Activated CD4-positive, alpha-beta T cell treated with anti-CD3 and anti-CD28 coated beads, Interleukin-2, amount 50 U/mL, for 1 hour (primary cell): ENCODE measurements around the gene ACP6.

ENCODE experiments used
- DNase-seq: peaks from one replicate; pipeline ENCODE4 v3.0.0-alpha.2; 2020

The ACP6 gene

GRCh38 chr1:147648933-147649332 is 21.4 kb downstream of the ACP6 start:
- DNase-seq = no peak

DNA sequence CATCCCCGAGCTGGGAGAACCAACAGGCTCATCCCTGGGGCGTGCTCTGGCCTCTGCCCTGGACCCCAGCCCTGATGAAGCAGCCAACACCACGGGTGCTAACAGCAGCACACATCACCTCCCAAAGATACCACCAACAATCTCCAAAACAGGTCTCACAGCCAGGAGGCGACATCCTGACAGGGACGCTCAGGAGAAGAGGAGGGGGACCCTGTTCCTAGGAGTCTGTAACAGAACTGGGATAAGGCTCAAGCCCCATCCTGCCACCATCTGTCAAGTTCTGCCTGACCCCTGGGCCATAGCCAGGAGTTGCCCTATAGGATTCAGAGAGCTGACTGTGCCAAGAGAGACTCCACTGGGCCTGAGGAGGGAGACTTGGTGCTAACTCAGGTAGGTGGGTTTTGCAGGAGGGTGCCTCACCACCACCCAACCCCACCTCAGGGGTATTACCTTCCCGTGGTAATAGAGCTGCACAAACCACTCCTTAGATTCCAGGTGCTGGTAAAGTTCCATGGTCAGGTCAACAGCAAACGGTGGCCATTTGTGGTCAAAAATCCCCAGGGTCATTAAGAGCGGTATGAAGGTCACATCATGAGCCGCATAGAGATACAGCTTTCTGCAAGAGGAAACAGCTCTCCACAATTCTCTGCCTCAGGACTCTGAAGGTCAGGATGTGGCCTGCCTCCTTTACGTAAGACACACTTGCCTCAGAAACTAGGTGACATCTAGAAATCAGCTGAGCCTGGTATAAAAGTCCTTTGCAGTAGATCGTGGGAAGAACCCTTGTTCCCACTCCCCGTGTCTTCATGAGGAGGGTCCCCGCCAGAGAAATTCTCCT is 22.3 kb downstream of the ACP6 start:
- no peak for DNase-seq

GRCh38 chr1:147643974-147644373 is 26.4 kb downstream of the ACP6 start:
- DNase-seq = no peak

- DNase-seq = peak; percentile 45
Measured at GRCh38 chr1:147641695-147642592, 28.4 kb downstream of the ACP6 start.

DNA sequence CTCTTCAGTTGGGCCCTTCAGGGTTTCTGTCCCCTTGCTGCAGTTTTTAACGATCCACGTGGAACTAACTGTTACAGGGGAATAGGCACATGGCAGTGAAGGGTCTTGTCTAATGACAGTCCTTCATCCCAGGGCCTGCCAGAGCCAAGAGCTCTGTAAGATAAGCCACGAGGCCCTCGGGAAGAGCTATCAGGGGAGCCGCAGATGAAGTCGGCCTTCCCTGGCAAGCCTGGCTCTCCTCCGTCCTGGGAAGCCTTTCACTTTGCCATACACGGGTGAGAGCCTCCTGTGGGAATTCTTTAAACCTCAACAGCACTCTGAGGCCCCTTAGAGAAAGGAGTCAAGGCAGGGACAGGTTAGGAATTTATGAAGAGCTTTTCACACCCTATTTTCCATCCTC is 29.0 kb downstream of the ACP6 start:
- no peak for DNase-seq

DNA sequence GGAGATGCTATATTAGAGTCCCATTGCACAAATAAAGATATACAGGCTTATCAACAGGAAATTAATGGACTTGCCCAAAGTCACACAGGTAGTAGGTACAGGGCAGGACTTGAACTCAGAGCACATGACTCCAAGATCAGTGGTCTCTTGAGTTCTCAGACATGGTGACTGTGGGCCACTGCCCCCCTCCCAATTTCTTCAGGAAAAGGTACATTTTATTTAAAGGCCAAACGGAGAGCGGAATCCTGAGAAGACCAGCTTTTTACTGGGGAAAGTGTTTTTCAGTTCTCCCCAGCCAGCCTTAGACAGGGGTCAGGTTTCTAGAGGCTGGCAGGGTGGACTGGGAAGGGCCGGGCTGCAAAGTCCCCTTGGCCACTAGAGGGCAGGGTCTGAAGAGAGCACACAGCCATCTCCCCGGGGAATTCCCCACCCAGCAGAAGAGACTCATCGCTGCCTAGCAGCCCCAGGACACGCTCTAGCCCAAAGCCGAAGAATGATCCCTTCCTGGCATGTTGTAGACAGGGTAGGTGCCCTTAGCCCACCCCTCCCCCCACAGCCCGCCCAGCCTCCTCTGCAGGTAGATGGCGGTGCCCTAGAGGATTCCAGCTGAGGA is 29.7 kb downstream of the ACP6 start:
- peak; percentile 72 for DNase-seq

- DNase-seq = no peak
Measured at GRCh38 chr1:147636314-147636713, 34.0 kb downstream of the ACP6 start.

GRCh38 chr1:147635342-147635741 is 35.0 kb downstream of the ACP6 start:
- DNase-seq = no peak

- DNase-seq = no peak
Measured at GRCh38 chr1:147634645-147635044, 35.7 kb downstream of the ACP6 start.

DNA sequence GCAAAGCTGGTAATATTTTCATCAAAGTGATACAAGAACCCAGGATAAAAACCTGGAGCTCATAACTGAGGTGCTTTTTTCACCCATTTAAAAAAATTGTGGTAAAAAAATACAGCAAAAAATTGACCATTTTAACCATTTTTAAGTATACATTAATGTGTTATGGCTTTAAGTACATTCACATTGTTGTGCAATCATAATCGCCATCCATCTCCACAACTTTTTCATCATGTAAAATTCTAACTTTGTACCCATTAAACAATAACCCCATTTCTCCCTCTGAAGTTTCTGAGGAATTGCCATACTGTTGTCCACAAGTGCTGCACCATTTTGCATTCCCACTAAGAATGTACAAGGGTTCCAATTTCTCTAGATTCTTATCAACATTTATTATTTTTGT is 36.6 kb downstream of the ACP6 start:
- DNase-seq = no peak

GRCh38 chr1:147631839-147632238 is 38.5 kb downstream of the ACP6 start:
- no peak for DNase-seq

- DNase-seq = no peak
Measured at GRCh38 chr1:147630447-147630846, 39.9 kb downstream of the ACP6 start.

DNA sequence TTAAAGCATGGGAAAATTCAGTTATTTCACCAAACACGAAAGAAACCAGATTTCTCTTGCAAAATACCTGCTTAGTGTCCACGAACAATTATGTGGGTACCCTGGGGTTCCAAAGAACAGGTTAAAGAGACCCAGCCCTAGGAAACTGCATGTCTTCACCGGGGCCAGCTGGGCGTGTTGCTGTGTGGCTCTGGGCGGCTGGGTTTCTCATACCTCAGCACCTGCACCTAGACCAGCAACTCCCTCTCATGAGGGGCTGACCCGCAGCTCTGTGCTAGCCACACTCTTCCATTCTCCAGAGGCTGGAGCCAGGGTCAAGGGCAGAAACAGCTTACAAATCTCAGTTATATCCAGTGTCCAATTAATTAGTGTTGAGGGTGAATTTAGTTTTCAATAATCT is 40.3 kb downstream of the ACP6 start:
- no peak for DNase-seq

DNA sequence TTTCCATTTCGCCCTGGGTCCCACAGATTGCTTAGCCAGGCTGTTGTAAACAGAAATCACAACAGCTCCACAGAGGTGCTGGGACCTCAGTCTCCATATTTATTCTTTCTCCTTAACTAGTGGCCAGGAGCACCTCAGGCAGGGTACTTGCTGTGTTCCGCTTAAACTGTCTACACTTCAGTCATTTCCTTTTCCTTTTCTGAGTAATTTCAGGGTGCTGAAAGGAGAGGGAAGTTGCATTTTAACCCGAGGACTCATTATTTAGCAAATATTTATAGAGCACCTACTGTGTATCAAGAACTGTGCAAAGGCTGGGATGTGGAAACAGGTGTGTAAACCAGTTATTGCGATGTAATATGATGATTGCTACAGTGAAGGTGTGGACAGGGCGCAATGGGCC is 41.9 kb downstream of the ACP6 start:
- DNase-seq = no peak

- DNase-seq = peak; percentile 50
Measured at GRCh38 chr1:147627435-147628110, 42.8 kb downstream of the ACP6 start.

DNA sequence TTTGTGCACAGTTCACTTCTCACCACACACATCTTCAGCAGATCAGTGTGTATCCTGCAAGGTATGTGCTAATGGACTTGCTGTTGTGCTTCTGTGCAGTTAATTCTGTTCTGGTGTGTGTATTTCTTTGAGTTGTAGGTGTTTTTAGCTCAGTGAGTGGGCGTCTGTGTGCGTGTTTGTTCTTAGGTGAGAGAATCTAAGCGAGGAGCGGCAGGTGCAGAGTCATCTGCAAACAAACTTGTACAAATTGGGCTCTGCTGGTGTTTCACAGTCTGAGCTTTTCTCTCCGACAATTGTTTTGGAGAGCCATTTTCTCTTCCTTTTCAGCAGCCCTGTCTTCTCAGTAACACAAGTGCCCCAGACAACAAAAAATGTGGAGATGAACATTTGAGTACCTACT is 43.6 kb downstream of the ACP6 start:
- no peak for DNase-seq

DNA sequence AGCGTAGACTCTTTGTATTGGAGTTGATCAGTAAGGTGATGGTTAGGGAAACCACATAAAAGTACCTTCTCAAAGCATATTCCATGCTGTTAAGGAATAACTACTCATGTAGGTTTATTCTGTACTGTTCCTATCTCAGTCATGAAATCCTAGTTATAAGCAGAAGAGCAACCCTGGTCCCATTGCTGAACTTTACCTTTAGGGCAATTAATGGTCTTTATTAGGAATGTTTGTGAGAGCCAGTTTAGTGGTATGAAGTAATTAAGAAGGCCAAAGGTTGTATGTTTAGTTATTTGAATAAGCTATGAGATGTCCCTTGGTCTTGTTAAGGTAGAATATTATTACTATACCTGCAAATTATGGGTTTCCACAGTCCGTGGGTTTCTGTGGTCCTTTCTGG is 44.0 kb downstream of the ACP6 start:
- no peak for DNase-seq

- no peak for DNase-seq
Measured at GRCh38 chr1:147625362-147625995, 44.8 kb downstream of the ACP6 start.

- no peak for DNase-seq
Measured at GRCh38 chr1:147624529-147624928, 45.8 kb downstream of the ACP6 start.

- DNase-seq = no peak
Measured at GRCh38 chr1:147624011-147624410, 46.3 kb downstream of the ACP6 start.

DNA sequence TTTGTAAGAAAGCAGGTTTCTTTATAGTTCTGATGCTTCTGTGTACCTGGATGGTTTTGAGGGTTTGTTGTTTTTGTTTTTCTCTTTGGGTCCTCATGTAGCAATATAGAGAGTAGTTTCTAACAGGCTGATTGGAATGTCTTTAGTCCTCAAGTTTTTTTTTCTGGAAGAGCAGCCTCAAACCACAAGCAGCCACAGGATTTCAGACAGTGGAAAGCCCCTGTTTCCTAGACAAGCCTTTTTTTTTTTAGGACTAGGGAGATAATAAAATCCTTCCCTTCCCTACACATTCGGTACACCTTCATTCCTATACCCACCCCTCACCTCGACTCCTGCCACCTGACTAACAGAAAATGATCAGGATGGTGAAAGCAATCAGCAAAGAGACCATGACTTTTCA is 47.6 kb downstream of the ACP6 start:
- DNase-seq = no peak

GRCh38 chr1:147620543-147620942 is 49.8 kb downstream of the ACP6 start:
- DNase-seq = no peak

DNA sequence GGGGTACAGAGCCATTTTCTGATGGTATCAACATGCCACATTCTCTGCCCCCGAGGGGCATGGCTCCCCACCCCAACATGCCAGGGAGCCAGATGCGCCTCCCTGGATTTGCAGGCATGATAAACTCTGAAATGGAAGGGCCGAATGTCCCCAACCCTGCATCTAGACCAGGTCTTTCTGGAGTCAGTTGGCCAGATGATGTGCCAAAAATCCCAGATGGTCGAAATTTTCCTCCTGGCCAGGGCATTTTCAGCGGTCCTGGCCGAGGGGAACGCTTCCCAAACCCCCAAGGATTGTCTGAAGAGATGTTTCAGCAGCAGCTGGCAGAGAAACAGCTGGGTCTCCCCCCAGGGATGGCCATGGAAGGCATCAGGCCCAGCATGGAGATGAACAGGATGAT is 50.6 kb downstream of the ACP6 start:
- DNase-seq = no peak
